NCI-H146 treated with DMSO at 0.1 percent for 48 hours (cell line): ENCODE results near the gene RAB39B.

ENCODE experiments used
- DNase-seq: peaks from one replicate; lab custom pipeline; 2025; ENCODE audit not compliant: unreplicated experiment; lab: John Stamatoyannopoulos, UW

Gene RAB39B

GRCh38 chrX:155216179-155216939 is 47.9 kb downstream of the RAB39B start, which contains the start of gene VBP1:
Gene VBP1, plus strand, starts transcription at chrX:155216460. Its CDS starts 23 bp downstream, at chrX:155216483.
- peak; percentile 88 for DNase-seq

GRCh38 chrX:155215443-155216178 is 48.7 kb downstream of the RAB39B start:
- no peak for DNase-seq

DNA sequence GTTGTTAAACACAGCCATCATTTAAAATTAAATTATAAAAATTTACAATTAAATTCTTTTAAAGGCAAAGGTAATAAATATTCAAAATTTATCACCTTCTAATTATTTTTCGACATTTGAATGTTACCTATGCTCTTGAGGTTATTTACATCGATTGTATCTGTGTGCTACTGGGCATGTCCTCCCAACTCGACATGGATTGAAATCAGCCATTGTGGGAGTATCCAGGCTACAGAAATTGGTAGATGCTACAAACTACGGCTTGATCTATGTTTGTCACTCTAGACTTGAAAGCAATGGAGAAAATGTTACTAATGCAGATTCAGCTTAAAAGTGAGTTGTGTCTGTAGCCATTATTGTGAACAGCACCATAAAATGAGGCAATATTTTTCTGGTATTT is 50.6 kb downstream of the RAB39B start:
- no peak for DNase-seq

- no peak for DNase-seq
These were observed 53.1 kb downstream of the RAB39B start for GRCh38 chrX:155211208-155211607.
